Measurements from ENCODE around the gene SZRD1.

The SZRD1 gene

GRCh38 chr1:16371725-16372124 lies 4.7 kb downstream of the SZRD1 start:
- Histone ChIP-seq H3K4me1 (ENCODE audit: insufficient read depth, poor library complexity, severe bottlenecking) (peaks cover 36% of the 10 kb centered on the region), H3K27me3 (ENCODE audit: insufficient read depth, poor library complexity, severe bottlenecking) (no peaks in the 10 kb centered on the region), H3K27ac (ENCODE audit: poor library complexity, severe bottlenecking) (peak overlapping the region; percentile 56), H3K4me3 (ENCODE audit: severe bottlenecking) (no peak overlapping the region), H3K36me3 (ENCODE audit: low read depth) (peaks cover 7% of the 10 kb centered on the region; the same call in 1 of the 2 replicates), H3K9me3 (ENCODE audit: severe bottlenecking) (no peaks in the 10 kb centered on the region)
- no peak for ATAC-seq (ENCODE audit: low read depth)
- TF ChIP-seq CTCF (IDR thresholded peaks at IDR 0.05; ENCODE audit: poor library complexity, severe bottlenecking), result no peak
- no peak for DNase-seq (ENCODE audit: low spot score)

- Histone ChIP-seq H3K4me3 (ENCODE audit: severe bottlenecking) (no peak overlapping the region), H3K27me3 (ENCODE audit: insufficient read depth, poor library complexity, severe bottlenecking) (no peaks in the 10 kb centered on the region), H3K36me3 (ENCODE audit: low read depth) (peaks cover 7% of the 10 kb centered on the region; the same call in 1 of the 2 replicates), H3K4me1 (ENCODE audit: insufficient read depth, poor library complexity, severe bottlenecking) (peaks cover 36% of the 10 kb centered on the region), H3K27ac (ENCODE audit: poor library complexity, severe bottlenecking) (peak overlapping the region; percentile 56), H3K9me3 (ENCODE audit: severe bottlenecking) (no peaks in the 10 kb centered on the region)
- TF ChIP-seq CTCF (IDR thresholded peaks at IDR 0.05; ENCODE audit: poor library complexity, severe bottlenecking), result no peak
- ATAC-seq (ENCODE audit: low read depth) (no peak), DNase-seq (ENCODE audit: low spot score) (no peak)
These were observed 5.7 kb downstream of the SZRD1 start for GRCh38 chr1:16372535-16373285.

GRCh38 chr1:16374266-16374665 lies 7.2 kb downstream of the SZRD1 start:
- Histone ChIP-seq H3K36me3 (ENCODE audit: low read depth) (peaks cover 10% of the 10 kb centered on the region; the same call in 1 of the 2 replicates), H3K27me3 (ENCODE audit: insufficient read depth, poor library complexity, severe bottlenecking) (no peaks in the 10 kb centered on the region), H3K27ac (ENCODE audit: poor library complexity, severe bottlenecking) (peak overlapping the region; percentile 72), H3K4me3 (ENCODE audit: severe bottlenecking) (no peak overlapping the region), H3K9me3 (ENCODE audit: severe bottlenecking) (no peaks in the 10 kb centered on the region), H3K4me1 (ENCODE audit: insufficient read depth, poor library complexity, severe bottlenecking) (peaks cover 33% of the 10 kb centered on the region)
- no peak for TF ChIP-seq CTCF (IDR thresholded peaks at IDR 0.05; ENCODE audit: poor library complexity, severe bottlenecking)
- ATAC-seq (ENCODE audit: low read depth), result no peak
- no peak for DNase-seq (ENCODE audit: low spot score)

- Histone ChIP-seq H3K4me3 (ENCODE audit: severe bottlenecking) (no peak overlapping the region), H3K9me3 (ENCODE audit: severe bottlenecking) (no peaks in the 10 kb centered on the region), H3K4me1 (ENCODE audit: insufficient read depth, poor library complexity, severe bottlenecking) (peaks cover 33% of the 10 kb centered on the region), H3K27ac (ENCODE audit: poor library complexity, severe bottlenecking) (peak overlapping the region; percentile 72), H3K36me3 (ENCODE audit: low read depth) (peaks cover 10% of the 10 kb centered on the region; the same call in 1 of the 2 replicates), H3K27me3 (ENCODE audit: insufficient read depth, poor library complexity, severe bottlenecking) (no peaks in the 10 kb centered on the region)
- peak; percentile 26; the same call in 2 of the 3 replicates for ATAC-seq (ENCODE audit: low read depth)
- DNase-seq (ENCODE audit: low spot score), result no peak
- TF ChIP-seq CTCF (IDR thresholded peaks at IDR 0.05; ENCODE audit: poor library complexity, severe bottlenecking), result no peak
These were observed 8.7 kb downstream of the SZRD1 start for GRCh38 chr1:16375521-16376340.
